Glutamatergic neuron (in vitro differentiated cells): ENCODE results near the gene UBE2D2. TPM values are rescaled to one million over a fixed set of nuclear protein-coding genes. Genes with fewer than 3 reads are reported as not detected.
A peak's percentile ranks its signal among the peaks of the same experiment; 100 is the strongest.
"Not testable (repeated sequence)": the region's sequence is repeated elsewhere in the genome, so short reads cannot be mapped to it uniquely, and the experiment has no call there.

Source experiments
- DNase-seq: peaks from one replicate; pipeline ENCODE4 v3.0.0; 2022
- H3K27ac Mint-ChIP-seq: one replicate; pipeline ENCODE4 v1.8.0; 2020; ENCODE audit warnings: mild to moderate bottlenecking, mixed read lengths, inconsistent platforms; ENCODE audit not compliant: unreplicated experiment
- H3K27me3 Mint-ChIP-seq: one replicate; pipeline ENCODE4 v1.8.0; 2020; ENCODE audit warnings: mild to moderate bottlenecking, moderate library complexity, mixed read lengths, inconsistent platforms; ENCODE audit not compliant: unreplicated experiment
- H3K36me3 Mint-ChIP-seq: one replicate; pipeline ENCODE4 v1.8.0; 2020; ENCODE audit warnings: mild to moderate bottlenecking, mixed read lengths, inconsistent platforms; ENCODE audit not compliant: unreplicated experiment
- H3K4me1 Mint-ChIP-seq: one replicate; pipeline ENCODE4 v1.8.0; 2020; ENCODE audit warnings: mild to moderate bottlenecking, low read depth, mixed read lengths, inconsistent platforms; ENCODE audit not compliant: unreplicated experiment
- H3K4me3 Mint-ChIP-seq: one replicate; pipeline ENCODE4 v1.8.0; 2020; ENCODE audit warnings: mild to moderate bottlenecking, mixed read lengths, inconsistent platforms; ENCODE audit not compliant: unreplicated experiment
- H3K9me3 Mint-ChIP-seq: one replicate; pipeline ENCODE4 v1.8.0; 2020; ENCODE audit warnings: mild to moderate bottlenecking, moderate library complexity, mixed read lengths, inconsistent platforms; ENCODE audit not compliant: unreplicated experiment
- CTCF ChIP-seq: fragments of 200-600 bp; sonication (generic); IDR thresholded peaks from one replicate; pipeline ENCODE4 v1.5.0; 2021; ENCODE audit not compliant: partially characterized antibody, unreplicated experiment
- total RNA-seq: library from RNA; stranded (reverse); fragmentation: NEBNext Ultra II Directional; extraction: Animal tissue kit (Norgen Biotek cat#: 25700); gene quantifications from one replicate; pipeline ENCODE4 v1.2.1, GENCODE V29; 2021; ENCODE audit not compliant: unreplicated experiment

The UBE2D2 gene
- total RNA-seq, 1 donor from 2014 or later = 188 TPM

- H3K27me3 Mint-ChIP-seq = peaks cover 5% of the 10 kb centered on the region
- TF ChIP-seq CTCF = no peak
- no peak overlapping the region for H3K4me3 Mint-ChIP-seq
- H3K27ac Mint-ChIP-seq = no peak overlapping the region
- H3K36me3 Mint-ChIP-seq = no peaks in the 10 kb centered on the region
- DNase-seq = no peak
- no peaks in the 10 kb centered on the region for H3K9me3 Mint-ChIP-seq
- H3K4me1 Mint-ChIP-seq = peaks cover 6% of the 10 kb centered on the region
Observed at GRCh38 chr5:139524940-139525585, 36.1 kb upstream of the UBE2D2 start.

- DNase-seq, H3K36me3 Mint-ChIP-seq, H3K27ac Mint-ChIP-seq, H3K9me3 Mint-ChIP-seq, H3K27me3 Mint-ChIP-seq, H3K4me3 Mint-ChIP-seq, H3K4me1 Mint-ChIP-seq: not testable (repeated sequence)
Observed at GRCh38 chr5:139525586-139526308, 35.4 kb upstream of the UBE2D2 start.

GRCh38 chr5:139526309-139527089 lies 34.6 kb upstream of the UBE2D2 start:
- H3K4me1 Mint-ChIP-seq, H3K27me3 Mint-ChIP-seq, H3K27ac Mint-ChIP-seq, H3K4me3 Mint-ChIP-seq, H3K36me3 Mint-ChIP-seq, H3K9me3 Mint-ChIP-seq: not testable (repeated sequence)
- peak; percentile 31 for DNase-seq

- not testable (repeated sequence) for DNase-seq, H3K36me3 Mint-ChIP-seq, H3K4me3 Mint-ChIP-seq, H3K27ac Mint-ChIP-seq, H3K9me3 Mint-ChIP-seq, H3K4me1 Mint-ChIP-seq, H3K27me3 Mint-ChIP-seq
Observed at GRCh38 chr5:139527090-139527470, 34.1 kb upstream of the UBE2D2 start.

GRCh38 chr5:139527896-139528467 lies 33.2 kb upstream of the UBE2D2 start:
- DNase-seq, H3K36me3 Mint-ChIP-seq, H3K27me3 Mint-ChIP-seq, H3K4me1 Mint-ChIP-seq, H3K9me3 Mint-ChIP-seq, H3K4me3 Mint-ChIP-seq, H3K27ac Mint-ChIP-seq: not testable (repeated sequence)

DNA sequence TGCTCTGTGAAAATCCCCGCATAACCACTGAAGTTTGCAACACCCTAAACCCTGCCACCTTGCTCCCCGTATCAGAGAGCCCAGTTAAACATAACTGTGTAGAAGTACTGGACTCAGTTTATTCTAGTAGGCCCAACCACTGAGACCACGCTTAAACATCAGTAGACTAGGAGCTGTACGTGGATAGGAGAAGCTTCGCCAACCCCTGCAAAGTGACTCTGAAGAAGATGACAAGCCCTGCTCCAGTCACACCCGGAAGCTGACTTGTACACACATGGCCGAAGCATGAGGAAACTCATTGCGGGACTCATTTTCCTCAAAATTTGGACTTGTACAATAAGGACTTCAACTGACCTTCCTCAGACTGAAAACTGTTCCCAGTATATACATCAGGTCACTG lies 32.4 kb upstream of the UBE2D2 start:
- not testable (repeated sequence) for H3K36me3 Mint-ChIP-seq, H3K9me3 Mint-ChIP-seq, H3K4me3 Mint-ChIP-seq, H3K4me1 Mint-ChIP-seq, DNase-seq, H3K27ac Mint-ChIP-seq, H3K27me3 Mint-ChIP-seq

GRCh38 chr5:139530079-139530478 lies 31.1 kb upstream of the UBE2D2 start:
- not testable (repeated sequence) for H3K4me1 Mint-ChIP-seq, H3K9me3 Mint-ChIP-seq, H3K4me3 Mint-ChIP-seq, H3K36me3 Mint-ChIP-seq, H3K27me3 Mint-ChIP-seq, H3K27ac Mint-ChIP-seq, DNase-seq
